GM18520 (cell line): Measurements from ENCODE around the gene SLC36A2.
"Not testable (repeated sequence)": the region's sequence is repeated elsewhere in the genome, so short reads cannot be mapped to it uniquely, and the experiment has no call there.

Source experiments
- ATAC-seq: cut with Tn5 transposase; IDR thresholded peaks from one replicate; pipeline ENCODE4 v1.9.1; 2021; ENCODE audit not compliant: unreplicated experiment

SLC36A2 gene

GRCh38 chr5:151347369-151347768 is at the start of gene SLC36A2:
Gene SLC36A2 (minus strand): TSS chr5:151347559. CDS start chr5:151347460, 99 bp downstream.
- no peak for ATAC-seq

- no peak for ATAC-seq
These were observed 41.6 kb upstream of the SLC36A2 start for GRCh38 chr5:151388960-151389359.

- no peak for ATAC-seq
These were observed 36.7 kb upstream of the SLC36A2 start for GRCh38 chr5:151384106-151384505.

- no peak for ATAC-seq
These were observed 35.7 kb upstream of the SLC36A2 start for GRCh38 chr5:151383011-151383410.

GRCh38 chr5:151382576-151382975 is 35.2 kb upstream of the SLC36A2 start:
- no peak for ATAC-seq

GRCh38 chr5:151381899-151382298 is 34.5 kb upstream of the SLC36A2 start:
- no peak for ATAC-seq

- ATAC-seq = no peak
These were observed 31.3 kb upstream of the SLC36A2 start for GRCh38 chr5:151378616-151379015.

GRCh38 chr5:151374539-151374938 is 27.2 kb upstream of the SLC36A2 start:
- ATAC-seq = no peak

GRCh38 chr5:151367038-151367437 is 19.7 kb upstream of the SLC36A2 start:
- ATAC-seq = not testable (repeated sequence)

GRCh38 chr5:151363673-151364072 is 16.3 kb upstream of the SLC36A2 start:
- ATAC-seq = no peak

- no peak for ATAC-seq
These were observed 15.6 kb upstream of the SLC36A2 start for GRCh38 chr5:151362970-151363369.

- ATAC-seq = no peak
These were observed 12.0 kb upstream of the SLC36A2 start for GRCh38 chr5:151359391-151359790.

GRCh38 chr5:151357792-151358191 is 10.4 kb upstream of the SLC36A2 start:
- no peak for ATAC-seq

- ATAC-seq = no peak
These were observed 9.7 kb upstream of the SLC36A2 start for GRCh38 chr5:151357097-151357496.

- no peak for ATAC-seq
These were observed 4.3 kb upstream of the SLC36A2 start for GRCh38 chr5:151351671-151352070.

- ATAC-seq = no peak
These were observed 1.4 kb upstream of the SLC36A2 start for GRCh38 chr5:151348789-151349188.

GRCh38 chr5:151345808-151346478 is 1.4 kb downstream of the SLC36A2 start:
- no peak for ATAC-seq

GRCh38 chr5:151345187-151345807 is 2.1 kb downstream of the SLC36A2 start:
- ATAC-seq = no peak

GRCh38 chr5:151344088-151344487 is 3.3 kb downstream of the SLC36A2 start:
- ATAC-seq = no peak

GRCh38 chr5:151340004-151340403 is 7.4 kb downstream of the SLC36A2 start:
- no peak for ATAC-seq

GRCh38 chr5:151338734-151339133 is 8.6 kb downstream of the SLC36A2 start:
- ATAC-seq = no peak

GRCh38 chr5:151332857-151333256 is 14.5 kb downstream of the SLC36A2 start:
- no peak for ATAC-seq

- no peak for ATAC-seq
These were observed 18.6 kb downstream of the SLC36A2 start for GRCh38 chr5:151328734-151329133.
